ENCODE results near the gene ZFHX3. TPM values are rescaled to one million over a fixed set of nuclear protein-coding genes. Genes with fewer than 3 reads are reported as not detected.
A peak's percentile ranks its signal among the peaks of the same experiment; 100 is the strongest.

The ZFHX3 gene
- total RNA-seq, 2 donors from 2014 or later, result 0.79 to 2.2 TPM

DNA sequence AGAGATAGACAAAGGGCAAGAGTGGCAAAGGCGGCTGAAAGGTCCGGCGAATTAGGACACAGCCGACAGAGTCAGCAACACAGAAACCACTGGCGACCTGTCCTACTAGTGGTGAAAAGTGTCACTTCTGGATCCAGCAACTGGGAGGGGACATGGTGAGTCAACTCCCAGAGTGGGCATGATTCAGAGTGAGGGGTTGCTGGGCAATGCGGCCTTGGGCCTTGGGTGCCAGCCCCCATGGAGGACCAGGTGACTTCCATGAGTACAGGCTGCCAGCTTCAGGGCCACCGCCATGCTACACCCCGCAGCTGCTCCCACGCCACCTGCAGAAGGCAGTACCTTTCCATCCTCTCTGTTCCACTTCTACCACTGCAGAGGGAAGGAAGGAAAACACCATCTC is 110.6 kb downstream of the ZFHX3 start:
- Histone ChIP-seq H3K9ac (ENCODE audit: extremely low read depth, low read length, poor library complexity, severe bottlenecking) (no peak overlapping the region), H3K9me3 (ENCODE audit: control insufficient read depth, low read length) (no peaks in the 10 kb centered on the region), H3K4me1 (ENCODE audit: control insufficient read depth, insufficient read depth, low read length) (peaks cover 10% of the 10 kb centered on the region), H3K36me3 (ENCODE audit: control insufficient read depth, insufficient read depth, low read length) (no peaks in the 10 kb centered on the region), H3K27me3 (ENCODE audit: control insufficient read depth, insufficient read depth, low read length, poor library complexity, severe bottlenecking) (no peaks in the 10 kb centered on the region), H3K4me3 (ENCODE audit: low read length) (no peak overlapping the region), H3K27ac (ENCODE audit: low read depth, low read length) (no peak overlapping the region)
- H3K9me3 Mint-ChIP-seq, result no peaks in the 10 kb centered on the region
- DNase-seq, result peak; percentile 40
- 93 to 94% methylated on average over 5 to 9 of the region's 9 CpGs for WGBS, 2 experiments (ENCODE audit: insufficient coverage in 1 of 2, insufficient read length in 1 of 2)
- no peak overlapping the region for H3K4me3 Mint-ChIP-seq
- H3K27ac Mint-ChIP-seq, result no peak overlapping the region
- peaks cover 2% of the 10 kb centered on the region for H3K27me3 Mint-ChIP-seq (ENCODE audit: insufficient read depth)
- peaks cover 28% of the 10 kb centered on the region for H3K4me1 Mint-ChIP-seq
- peak; percentile 41 for TF ChIP-seq CTCF (conservative IDR thresholded peaks at IDR 0.05)
- no peaks in the 10 kb centered on the region for H3K36me3 Mint-ChIP-seq (ENCODE audit: low read depth)

- H3K4me1 Mint-ChIP-seq, result peaks cover 36% of the 10 kb centered on the region
- no peaks in the 10 kb centered on the region for H3K27me3 ChIP-seq (ENCODE audit: control insufficient read depth, insufficient read depth, low read length, poor library complexity, severe bottlenecking)
- 75 to 83% methylated on average over 1 to 2 of the region's 2 CpGs for WGBS, 2 experiments (ENCODE audit: insufficient coverage in 1 of 2, insufficient read length in 1 of 2)
- TF ChIP-seq CTCF (conservative IDR thresholded peaks at IDR 0.05), result no peak
- no peak overlapping the region for H3K4me3 ChIP-seq (ENCODE audit: low read length)
- no peak for DNase-seq
- H3K9ac ChIP-seq (ENCODE audit: extremely low read depth, low read length, poor library complexity, severe bottlenecking), result no peak overlapping the region
- no peaks in the 10 kb centered on the region for H3K9me3 Mint-ChIP-seq
- no peaks in the 10 kb centered on the region for H3K36me3 Mint-ChIP-seq (ENCODE audit: low read depth)
- H3K9me3 ChIP-seq (ENCODE audit: control insufficient read depth, low read length), result no peaks in the 10 kb centered on the region
- peaks cover 2% of the 10 kb centered on the region for H3K27me3 Mint-ChIP-seq (ENCODE audit: insufficient read depth)
- no peak overlapping the region for H3K27ac Mint-ChIP-seq
- H3K4me3 Mint-ChIP-seq, result no peak overlapping the region
- H3K4me1 ChIP-seq (ENCODE audit: control insufficient read depth, insufficient read depth, low read length), result peaks cover 16% of the 10 kb centered on the region
- H3K36me3 ChIP-seq (ENCODE audit: control insufficient read depth, insufficient read depth, low read length), result no peaks in the 10 kb centered on the region
- no peak overlapping the region for H3K27ac ChIP-seq (ENCODE audit: low read depth, low read length)
Measured at GRCh38 chr16:72936408-72936807, 111.5 kb downstream of the ZFHX3 start.

GRCh38 chr16:72935896-72936295 is 112.0 kb downstream of the ZFHX3 start:
- no peak for DNase-seq
- no peak for TF ChIP-seq CTCF (conservative IDR thresholded peaks at IDR 0.05)
- no peaks in the 10 kb centered on the region for H3K36me3 ChIP-seq (ENCODE audit: control insufficient read depth, insufficient read depth, low read length)
- H3K36me3 Mint-ChIP-seq (ENCODE audit: low read depth), result no peaks in the 10 kb centered on the region
- no peaks in the 10 kb centered on the region for H3K27me3 ChIP-seq (ENCODE audit: control insufficient read depth, insufficient read depth, low read length, poor library complexity, severe bottlenecking)
- H3K9ac ChIP-seq (ENCODE audit: extremely low read depth, low read length, poor library complexity, severe bottlenecking), result no peak overlapping the region
- H3K4me3 ChIP-seq (ENCODE audit: low read length), result no peak overlapping the region
- H3K9me3 Mint-ChIP-seq, result no peaks in the 10 kb centered on the region
- WGBS, 2 experiments (ENCODE audit: insufficient coverage in 1 of 2, insufficient read length in 1 of 2), result 67 to 77% methylated on average over 6 of the region's 6 CpGs
- no peak overlapping the region for H3K27ac ChIP-seq (ENCODE audit: low read depth, low read length)
- peaks cover 2% of the 10 kb centered on the region for H3K27me3 Mint-ChIP-seq (ENCODE audit: insufficient read depth)
- no peaks in the 10 kb centered on the region for H3K9me3 ChIP-seq (ENCODE audit: control insufficient read depth, low read length)
- H3K4me1 ChIP-seq (ENCODE audit: control insufficient read depth, insufficient read depth, low read length), result peaks cover 19% of the 10 kb centered on the region
- H3K4me1 Mint-ChIP-seq, result peaks cover 41% of the 10 kb centered on the region
- no peak overlapping the region for H3K4me3 Mint-ChIP-seq
- H3K27ac Mint-ChIP-seq, result no peak overlapping the region
